HG03565 (cell line): Measurements from ENCODE around the gene TMEM252.

Experiments used
- ATAC-seq: cut with Tn5 transposase; IDR thresholded peaks from one replicate; pipeline ENCODE4 v1.9.1; 2021; ENCODE audit warnings: mild to moderate bottlenecking, moderate library complexity; ENCODE audit not compliant: unreplicated experiment

TMEM252 gene

GRCh38 chr9:68500457-68501381 lies 40.0 kb downstream of the TMEM252 start:
- ATAC-seq: no peak

GRCh38 chr9:68498816-68499215 lies 41.9 kb downstream of the TMEM252 start:
- ATAC-seq: no peak

GRCh38 chr9:68497629-68498028 lies 43.1 kb downstream of the TMEM252 start:
- no peak for ATAC-seq

GRCh38 chr9:68496356-68496755 lies 44.3 kb downstream of the TMEM252 start:
- ATAC-seq: no peak

GRCh38 chr9:68495247-68495646 lies 45.4 kb downstream of the TMEM252 start:
- no peak for ATAC-seq

- ATAC-seq: no peak
These were observed 46.6 kb downstream of the TMEM252 start for GRCh38 chr9:68493958-68494577.

- no peak for ATAC-seq
These were observed 47.1 kb downstream of the TMEM252 start for GRCh38 chr9:68493541-68493940.

GRCh38 chr9:68492806-68493205 lies 47.9 kb downstream of the TMEM252 start:
- ATAC-seq: no peak

GRCh38 chr9:68489646-68490045 lies 51.0 kb downstream of the TMEM252 start:
- no peak for ATAC-seq

GRCh38 chr9:68488126-68488525 lies 52.6 kb downstream of the TMEM252 start:
- no peak for ATAC-seq
